DMS 273 (cell line): ENCODE results near the gene C3orf33.

Experiments
- DNase-seq: peaks from one replicate; lab custom pipeline; 2025; ENCODE audit not compliant: unreplicated experiment; lab: John Stamatoyannopoulos, UW

C3orf33 gene

DNA sequence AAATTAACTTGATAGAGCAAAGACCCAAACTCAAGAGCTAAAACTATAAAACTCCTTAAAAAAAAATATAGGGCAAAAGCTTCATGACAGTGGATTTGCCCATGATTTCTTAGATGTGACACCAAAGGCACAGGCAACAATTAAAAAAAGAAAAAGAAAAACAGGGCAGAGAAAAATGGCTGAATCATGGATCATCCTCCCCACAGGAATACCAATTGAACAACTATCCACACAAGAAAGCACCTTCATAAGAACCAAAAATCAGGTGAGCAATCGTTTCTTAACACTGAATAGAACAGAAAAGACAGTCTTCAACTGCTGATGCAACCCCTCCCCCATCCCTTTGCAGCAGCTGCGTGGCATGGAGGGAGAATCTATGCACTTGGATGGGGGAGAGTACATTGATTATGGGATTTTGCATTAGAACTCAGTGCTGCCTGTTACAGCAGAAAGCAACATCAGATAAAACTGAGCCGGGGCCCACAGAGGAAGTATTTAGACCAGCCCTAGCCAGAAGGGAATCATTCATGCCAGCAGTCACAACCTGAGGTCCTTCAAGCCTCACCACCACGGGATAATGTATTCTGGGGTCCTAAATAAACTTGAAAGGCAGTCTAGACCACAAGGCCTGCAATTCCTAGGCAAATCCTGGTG lies 15.7 kb downstream of the C3orf33 start:
- DNase-seq, result no peak

DNA sequence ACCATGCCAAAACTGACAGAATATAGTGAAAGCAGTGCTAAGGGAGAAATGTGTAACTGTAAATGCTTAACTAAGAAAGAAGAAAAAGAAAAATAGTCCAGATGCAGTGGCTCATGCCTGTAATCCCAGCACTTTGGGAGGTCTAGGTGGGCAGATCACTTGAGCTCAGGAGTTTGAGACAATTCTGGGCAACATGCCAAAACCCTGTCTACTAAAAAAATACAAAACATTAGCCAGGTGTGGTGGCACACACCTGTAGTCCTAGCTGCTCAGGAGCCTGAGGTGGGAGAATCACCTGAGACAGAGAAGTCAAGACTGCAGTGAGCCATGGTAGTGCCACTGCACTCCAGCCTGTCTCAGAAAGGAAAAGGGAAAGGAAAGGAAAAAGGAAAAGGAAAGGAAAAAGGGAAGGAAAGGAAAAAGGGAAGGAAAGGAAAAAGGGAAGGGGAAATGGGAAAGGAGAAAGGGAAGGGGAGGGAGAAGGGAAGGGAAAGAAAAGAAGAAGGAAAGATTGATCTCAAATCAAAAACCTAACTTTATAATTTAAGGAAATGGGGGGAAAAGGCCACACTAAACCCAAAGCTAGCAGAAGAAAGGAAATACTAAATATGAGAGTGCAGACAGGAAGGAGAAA lies 20.3 kb downstream of the C3orf33 start:
- peak; percentile 26 for DNase-seq

DNA sequence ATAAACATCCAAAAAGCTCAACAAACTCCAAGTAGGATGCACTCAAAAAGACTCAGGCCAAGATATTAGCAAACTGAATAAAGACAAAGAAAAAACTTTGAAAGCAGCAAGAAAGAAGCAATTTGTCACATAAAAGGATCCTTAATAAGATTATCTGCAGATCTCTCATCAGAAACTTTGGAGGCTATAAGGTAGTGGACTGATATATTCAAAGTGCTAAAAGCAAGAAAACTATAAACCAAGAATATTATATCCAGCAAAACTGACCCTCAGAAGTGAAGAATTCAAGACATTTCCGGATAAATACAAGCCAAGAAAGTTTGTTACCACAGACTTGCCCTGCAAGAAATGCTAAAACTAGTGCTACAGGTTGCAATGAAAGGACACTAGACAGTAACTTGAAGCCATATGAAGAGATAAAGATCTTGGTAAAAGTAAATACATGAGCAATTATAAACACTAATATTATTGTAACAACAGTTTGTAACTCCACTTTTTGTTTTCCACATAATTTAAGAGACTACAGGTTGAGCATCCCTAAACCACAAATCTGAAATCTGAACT lies 23.6 kb downstream of the C3orf33 start:
- no peak for DNase-seq

DNA sequence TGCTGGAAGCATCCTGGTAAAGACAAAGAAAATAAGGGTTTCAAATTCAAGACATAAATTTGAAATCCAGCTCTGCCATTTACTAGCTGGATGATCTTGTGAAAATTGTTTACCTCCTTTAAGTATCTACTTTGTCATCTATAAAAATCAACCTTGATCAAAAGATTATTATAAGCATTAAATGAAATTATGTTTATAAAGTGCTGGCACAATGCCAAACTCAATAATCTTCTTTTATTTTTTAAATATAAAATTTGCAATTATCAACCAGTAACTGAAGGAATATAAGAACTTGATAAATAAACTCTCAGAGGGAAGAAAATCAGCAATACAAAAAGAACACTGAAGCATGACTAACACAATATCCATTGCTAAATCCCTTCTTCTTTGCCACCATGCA lies 25.8 kb downstream of the C3orf33 start:
- DNase-seq, result no peak

DNA sequence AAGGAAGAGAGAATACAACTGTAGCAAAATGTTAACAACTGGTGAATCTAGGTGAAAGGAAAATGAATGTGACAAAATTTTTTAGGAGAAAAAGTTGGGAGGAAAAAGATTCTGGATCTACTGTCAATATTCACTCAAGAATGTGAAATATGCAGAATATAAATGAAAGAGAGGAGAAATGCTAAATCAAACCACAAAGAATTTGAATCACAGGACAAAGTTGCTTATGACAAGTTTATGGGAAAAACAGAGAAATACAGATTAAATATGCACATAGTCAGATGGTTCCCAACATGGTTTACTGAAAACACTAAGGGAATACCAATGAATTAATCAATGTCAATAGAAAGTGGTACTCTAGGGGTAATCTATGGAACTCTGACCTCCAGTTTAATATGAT lies 27.6 kb downstream of the C3orf33 start:
- no peak for DNase-seq

DNA sequence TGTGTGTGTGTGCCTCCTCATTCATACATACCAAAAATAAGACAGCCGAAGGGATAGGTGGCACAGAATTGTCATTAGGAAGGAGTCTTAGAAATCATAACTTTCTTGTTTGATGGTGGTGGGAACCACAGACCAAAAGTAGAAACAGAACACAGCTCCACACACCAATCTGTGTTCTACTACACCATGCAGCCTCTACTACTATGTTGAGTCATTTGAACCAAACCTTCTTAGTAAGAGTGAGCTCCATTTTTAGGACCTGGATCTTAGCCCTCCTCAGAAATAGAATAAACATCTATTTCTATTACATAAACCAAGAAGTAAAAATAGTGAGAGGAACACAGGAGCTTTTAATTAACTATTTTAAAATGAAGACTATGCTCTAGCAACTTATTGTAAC lies 33.3 kb downstream of the C3orf33 start:
- DNase-seq, result no peak

DNA sequence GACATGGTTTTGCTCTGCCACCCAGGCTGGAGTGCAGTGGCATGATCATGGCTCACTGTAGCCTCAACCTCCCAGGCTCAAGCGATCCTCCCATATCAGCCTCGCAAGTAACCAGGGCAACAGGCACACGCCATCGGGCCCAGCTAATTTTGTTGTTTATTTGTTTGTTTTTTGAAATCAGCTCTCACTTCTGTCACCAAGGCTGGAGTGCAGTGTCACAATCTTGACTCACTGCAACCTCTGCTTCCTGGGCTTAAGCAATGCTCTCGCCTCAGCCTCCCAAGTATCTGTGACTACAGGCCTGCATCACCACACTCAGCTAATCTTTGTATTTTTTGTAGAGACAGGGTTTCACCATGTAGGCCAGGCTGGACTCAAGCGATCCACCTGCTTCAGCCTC lies 35.0 kb downstream of the C3orf33 start:
- DNase-seq, result no peak

DNA sequence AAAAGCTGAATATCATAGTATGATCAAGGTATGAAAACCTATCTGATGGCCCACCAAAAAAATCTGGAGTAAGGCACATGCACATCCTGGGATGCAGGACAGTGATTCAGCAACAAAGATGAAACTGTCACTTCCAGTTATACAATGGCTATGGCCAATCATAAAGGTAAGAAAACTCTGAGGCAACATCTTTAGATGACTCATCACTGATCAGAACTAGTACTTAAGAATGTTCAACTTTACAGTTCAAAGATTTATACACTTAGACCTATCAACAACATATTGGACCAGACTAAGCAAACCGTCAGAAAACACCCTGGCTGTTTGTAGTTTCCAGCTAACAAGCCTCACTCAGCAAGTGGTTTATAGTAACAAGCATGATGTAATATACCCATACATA lies 39.9 kb downstream of the C3orf33 start:
- no peak for DNase-seq

DNA sequence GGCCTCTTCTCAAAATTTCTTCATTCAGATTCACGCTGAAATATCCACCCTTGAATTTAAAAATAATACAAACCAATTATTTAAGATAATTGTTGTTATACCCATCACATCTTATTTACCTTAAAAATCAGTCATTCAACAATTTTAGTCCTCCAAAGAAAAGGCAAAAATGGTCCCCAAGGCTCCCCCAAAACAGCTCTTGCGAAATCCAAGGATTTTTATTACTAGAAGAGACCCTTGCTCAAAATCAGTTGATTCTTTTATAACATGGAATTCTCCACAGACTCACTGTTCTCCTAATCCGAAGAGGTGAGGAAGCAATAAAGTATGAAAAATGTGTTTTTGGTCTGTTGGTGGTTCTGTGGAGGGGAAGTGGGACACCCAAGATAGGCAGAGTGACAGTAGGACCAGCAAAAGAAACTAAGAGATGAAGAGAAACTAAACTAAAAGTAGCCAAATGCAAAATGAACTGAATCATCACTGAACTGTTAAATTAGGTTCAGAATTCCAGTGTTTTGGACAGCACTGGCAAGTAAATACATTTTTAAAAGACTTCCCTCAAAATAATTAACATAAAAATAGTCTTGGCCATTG lies 42.1 kb downstream of the C3orf33 start:
- DNase-seq, result no peak

DNA sequence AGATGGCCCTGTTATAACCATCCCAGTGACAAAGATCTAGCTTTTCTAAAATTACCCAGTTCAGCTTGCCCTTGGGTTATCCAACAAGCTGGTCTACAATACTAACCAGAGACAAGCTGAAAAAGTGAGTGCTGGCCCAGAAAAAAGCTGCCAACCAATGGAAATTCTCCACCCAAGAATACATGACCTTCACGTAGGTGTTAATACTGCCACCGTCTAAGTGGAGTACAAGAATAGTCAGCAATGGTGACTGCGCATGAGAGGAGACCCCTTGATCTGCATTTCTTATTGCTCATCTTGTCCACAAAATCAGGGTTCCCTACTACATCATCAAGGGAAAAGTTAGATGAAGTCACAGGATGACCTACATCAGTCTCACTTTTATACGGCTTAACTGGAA lies 45.4 kb downstream of the C3orf33 start:
- no peak for DNase-seq

DNA sequence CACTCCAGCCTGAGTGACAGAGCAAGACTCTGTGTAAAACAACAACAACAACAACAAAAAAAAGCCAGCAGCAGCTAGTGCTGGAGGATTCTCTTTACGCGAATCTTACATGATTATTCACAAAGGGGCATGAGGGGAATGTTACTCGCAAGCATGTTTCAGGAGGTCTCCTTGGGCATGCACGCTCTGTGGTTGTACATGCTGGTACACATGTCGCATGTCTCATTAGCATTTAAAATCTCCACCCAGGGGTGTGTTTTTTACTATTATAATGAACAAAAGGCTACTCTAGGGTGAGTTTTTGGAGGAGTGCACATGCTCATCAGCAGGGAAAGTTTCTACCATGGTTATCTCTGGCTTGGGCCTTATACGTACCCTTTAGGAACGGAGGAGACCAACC lies 48.5 kb downstream of the C3orf33 start:
- no peak for DNase-seq

DNA sequence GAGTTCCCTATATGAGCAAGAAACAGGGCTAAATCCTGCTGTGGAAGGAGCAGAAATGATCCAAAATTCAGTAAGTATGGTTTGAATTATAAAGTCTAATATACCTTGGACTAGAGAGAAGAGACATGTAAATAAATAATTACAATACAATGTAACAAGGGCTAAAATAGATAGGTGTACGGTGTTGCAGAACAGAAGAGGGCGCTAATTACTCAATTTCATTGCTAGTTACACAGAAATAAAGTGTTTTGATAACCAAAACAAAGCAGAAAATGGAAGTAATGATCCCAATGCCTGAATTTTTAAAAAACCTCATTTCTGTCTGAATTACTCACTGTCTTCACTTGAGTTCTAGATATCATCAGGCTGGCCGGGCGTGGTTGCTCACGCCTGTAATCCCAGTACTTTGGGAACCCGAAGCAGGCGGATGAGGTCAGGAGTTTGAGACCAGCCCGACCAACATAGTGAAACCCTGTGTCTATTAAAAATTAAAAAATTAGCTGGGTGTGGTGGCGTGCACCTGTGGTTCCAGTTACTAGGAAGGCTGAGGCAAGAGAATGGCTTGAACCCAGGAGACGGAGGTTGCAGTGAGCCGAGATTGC lies 52.9 kb downstream of the C3orf33 start:
- DNase-seq, result peak; percentile 75

DNA sequence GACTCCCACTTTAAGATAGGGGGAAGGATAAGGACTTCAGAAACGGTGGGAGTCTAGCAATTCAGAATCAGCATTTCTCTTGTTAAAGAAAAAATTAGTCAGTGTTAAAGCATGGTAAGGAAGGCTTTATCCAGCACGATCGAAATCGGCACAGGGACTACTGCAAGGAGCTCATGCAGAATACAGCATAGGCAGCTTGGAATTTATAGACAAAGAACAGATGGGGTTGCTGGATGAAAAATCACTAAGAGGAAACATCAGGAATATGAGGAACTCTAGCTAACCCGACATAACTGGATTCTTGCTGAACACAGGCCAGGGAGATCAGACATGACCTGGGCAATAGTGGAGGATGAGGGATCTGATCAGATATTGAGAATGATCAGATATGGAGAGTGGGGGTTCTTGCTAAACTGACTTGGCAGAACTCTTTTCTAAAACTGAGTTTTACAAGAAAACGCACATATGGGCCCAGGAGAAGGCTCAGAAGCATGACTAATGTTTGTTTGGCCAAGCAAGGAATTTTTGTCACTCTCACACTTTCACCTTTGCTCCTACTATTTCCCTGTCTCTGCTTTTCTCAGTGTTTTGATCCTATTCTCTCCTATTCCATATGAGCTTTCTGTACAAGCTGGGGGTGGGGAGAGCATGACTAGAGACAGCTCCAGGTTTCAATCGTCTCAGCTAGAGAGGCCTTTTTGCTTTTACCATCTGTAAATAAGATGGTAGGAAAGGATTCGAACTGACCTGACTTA lies 57.3 kb downstream of the C3orf33 start:
- DNase-seq, result peak; percentile 78

DNA sequence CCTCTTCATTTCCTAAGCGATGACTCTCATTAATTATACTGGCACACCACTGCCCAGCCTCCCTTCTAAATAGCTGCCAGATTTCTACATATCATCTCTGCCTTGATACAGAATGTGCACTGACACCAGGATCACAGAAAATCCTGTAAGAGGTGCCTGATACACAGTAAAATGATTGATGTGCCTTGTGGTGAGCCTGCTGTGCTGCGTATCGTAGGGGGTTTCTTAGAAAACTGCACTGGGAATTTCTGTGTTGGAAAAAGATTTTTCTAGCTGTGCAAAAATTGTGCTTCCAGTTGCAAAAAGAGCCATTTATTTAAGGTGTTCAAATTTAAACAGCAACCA lies 58.2 kb downstream of the C3orf33 start:
- peak; percentile 76 for DNase-seq

DNA sequence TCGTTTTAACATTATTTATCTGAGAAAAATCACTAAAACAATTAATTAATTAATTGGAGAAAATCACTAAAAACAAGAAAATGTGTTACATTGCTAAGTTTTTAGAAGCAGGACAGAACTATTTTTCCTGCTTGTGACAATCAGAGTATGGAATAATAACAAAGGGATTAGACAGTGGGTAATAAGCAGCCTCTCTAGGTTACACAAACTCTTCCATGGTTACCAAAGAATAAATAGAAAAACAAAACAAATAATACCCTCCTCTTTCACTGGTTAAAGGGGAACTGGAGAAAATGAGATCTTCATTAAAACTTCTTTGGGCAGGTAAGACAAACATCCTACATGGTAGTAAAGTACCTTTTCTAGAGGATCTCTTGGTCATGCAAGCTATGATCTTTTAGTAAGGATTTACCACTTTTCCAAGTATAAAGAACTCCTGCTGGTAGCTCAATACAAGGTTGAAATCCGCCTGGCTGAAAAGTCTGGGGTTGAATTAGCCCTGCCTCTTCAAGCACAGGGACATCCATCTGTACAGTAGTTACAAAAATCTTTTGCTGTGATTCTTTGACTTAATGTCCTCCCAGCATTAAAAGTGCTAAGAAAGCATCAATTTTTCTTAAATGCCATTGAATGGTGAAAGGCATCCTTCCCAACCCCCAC lies 58.7 kb downstream of the C3orf33 start:
- peak; percentile 76 for DNase-seq

DNA sequence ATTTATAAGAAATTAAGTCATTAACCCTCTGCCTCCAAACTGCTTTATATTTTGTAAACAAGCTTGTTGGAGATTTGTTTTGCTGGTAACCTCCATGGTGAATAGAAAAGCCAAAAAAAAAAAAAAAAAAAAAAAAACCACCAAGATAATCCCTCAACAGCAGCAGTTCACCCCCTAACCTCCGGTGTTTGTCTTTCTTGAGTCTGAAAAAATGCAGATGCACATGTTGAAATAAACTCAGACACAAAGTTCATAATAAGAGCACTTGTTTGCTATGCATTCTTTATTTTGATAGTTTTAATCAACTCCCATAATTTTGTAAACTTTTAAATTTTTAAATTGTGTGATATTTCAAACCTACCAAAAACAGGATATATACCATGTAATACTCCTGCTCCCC lies 59.4 kb downstream of the C3orf33 start:
- no peak for DNase-seq

DNA sequence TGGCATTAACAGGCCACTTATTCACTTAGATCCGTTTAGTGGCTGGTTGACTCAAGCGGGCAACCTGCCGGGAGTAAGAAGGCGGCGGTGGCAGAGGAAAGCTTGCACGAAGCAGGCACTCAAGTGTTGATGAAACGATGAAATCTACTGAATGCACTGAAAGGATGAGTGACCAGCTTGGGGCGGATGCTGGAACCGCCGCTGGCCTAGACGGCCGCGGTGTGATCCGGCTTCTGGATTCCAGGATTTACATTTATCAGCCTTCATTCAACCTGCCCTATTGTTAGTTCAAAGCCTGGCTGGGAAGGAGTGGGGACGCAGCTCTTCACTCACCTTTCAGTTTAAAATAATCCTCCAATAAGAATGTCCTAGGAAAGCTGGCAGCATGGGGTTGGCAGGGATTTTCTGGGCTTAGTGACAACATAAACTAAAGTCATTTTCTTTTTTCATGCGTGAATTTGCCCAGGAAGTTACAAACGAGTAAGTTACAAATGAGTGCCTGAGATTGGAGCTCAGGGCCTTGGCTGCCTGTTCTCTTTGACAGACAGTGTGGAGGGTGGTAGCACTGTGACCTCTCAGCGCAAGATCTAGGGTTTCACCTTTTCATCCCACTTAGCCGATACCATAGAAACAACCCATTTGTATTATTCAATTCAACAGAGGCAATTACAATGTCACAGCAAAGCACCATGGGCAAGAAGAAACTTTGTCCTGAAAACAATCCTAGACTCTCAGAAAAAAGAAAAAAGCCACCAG lies 60.1 kb downstream of the C3orf33 start:
- DNase-seq, result peak; percentile 86

DNA sequence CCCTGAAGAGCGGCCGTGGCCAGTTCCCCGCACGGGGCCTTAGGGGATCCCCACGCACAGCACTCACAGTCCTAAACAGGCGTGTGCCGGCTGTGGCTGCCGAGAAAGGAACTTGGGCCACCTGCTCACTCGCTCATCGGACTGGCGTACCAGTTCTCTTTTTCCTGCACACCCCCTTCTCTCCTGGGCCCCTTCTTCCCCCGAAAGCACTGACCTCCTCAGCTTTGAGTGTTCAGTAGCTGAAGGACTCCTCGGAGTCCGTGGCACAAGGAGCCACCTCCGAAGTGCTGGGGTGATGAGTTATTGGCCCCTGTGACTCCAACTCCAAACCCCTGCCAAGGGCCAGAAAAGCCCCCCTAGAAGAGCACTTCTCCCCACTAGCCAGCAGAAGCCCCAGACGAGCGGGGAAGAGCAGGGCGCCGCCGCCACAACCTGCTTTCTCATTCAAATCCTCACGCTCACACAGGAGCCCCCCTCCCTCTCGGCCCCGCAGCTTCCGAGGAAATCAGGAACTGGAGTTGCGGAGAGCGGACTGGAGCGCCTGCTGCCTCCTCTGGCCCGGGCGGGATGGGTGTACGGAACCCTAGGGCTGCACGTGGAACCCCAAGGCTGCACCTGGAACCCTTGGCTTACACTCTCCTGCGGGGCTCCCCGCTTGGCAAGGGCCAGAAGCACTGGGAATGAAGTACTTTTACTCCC lies 61.3 kb downstream of the C3orf33 start, which contains the start of gene PLCH1:
Gene PLCH1 (minus strand): TSS at position 446 of the 699 bp plus-strand sequence. CDS start 40,847 bp downstream, outside the sequence.
- peak; percentile 96 for DNase-seq

DNA sequence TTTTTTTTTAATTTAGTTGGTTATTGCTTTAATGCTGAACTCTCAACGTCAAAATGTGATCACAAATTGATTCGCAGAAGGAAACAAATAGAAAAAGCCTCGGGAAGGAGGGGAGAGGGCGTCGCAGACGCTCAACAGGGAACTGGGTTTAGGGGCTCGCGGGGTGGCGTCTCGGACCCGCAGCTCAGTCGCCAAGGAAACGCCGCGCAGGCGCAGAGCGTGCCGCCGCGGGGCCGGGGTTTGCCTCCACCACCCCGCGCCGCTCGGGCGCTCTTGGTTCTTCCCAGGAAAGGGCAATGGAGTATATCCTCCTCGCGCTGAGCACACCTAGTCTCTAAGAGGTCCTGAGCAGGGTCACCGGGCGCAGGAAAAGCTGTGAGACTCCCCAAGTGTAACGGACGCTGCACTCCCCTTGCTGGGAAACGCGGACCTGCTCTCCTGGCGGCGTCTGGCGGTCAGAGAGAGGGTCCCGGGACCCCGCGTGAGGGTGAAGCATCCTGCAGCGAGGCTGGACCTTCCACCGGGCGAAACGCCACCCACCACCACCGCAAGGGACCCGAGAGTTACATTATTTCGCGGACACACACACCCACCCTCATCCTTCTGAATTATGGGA lies 62.0 kb downstream of the C3orf33 start:
- DNase-seq, result peak; percentile 95
